ENCODE results near the gene RPL18. TPM values are rescaled to one million over a fixed set of nuclear protein-coding genes. Genes with fewer than 3 reads are reported as not detected.

Gene RPL18
- total and polyA plus RNA-seq, 9 of the 15 experiments (the other 6 are each of a cell fraction or from before 2014, with no cell fraction given) = 312 to 2,635 (median 1,653) TPM

- TF ChIP-seq AFF1 (IDR thresholded peaks at IDR 0.05; ENCODE audit: low read depth in 1 of 2, partially characterized antibody in 2 of 2) (no peak), RBM17 (IDR thresholded peaks at IDR 0.05; ENCODE audit: borderline replicate concordance, low read depth, low read length) (no peak), PKNOX1 (IDR thresholded peaks at IDR 0.05) (peak; percentile 54), PRDM10 (IDR thresholded peaks at IDR 0.05; ENCODE audit: partially characterized antibody) (peak; percentile 20), HINFP (tag; conservative IDR thresholded peaks at IDR 0.05; ENCODE audit: low read depth) (no peak), ZNF324 (CRISPR knock-in tag; IDR thresholded peaks at IDR 0.05) (no peak), TOE1 (IDR thresholded peaks at IDR 0.05; ENCODE audit: borderline replicate concordance) (no peak), TOE1 (CRISPR knock-in tag; IDR thresholded peaks at IDR 0.05; ENCODE audit: borderline replicate concordance, low read depth) (no peak), TCF15 (CRISPR knock-in tag; IDR thresholded peaks at IDR 0.05) (no peak), ZNF184 (CRISPR knock-in tag; IDR thresholded peaks at IDR 0.05) (no peak), TGIF2 (CRISPR knock-in tag; IDR thresholded peaks at IDR 0.05) (no peak)
These were observed 42.1 kb upstream of the RPL18 start (continued) for GRCh38 chr19:48660852-48661710.

All from K562 (cell line).